Astrocyte (in vitro differentiated cells and primary cell): Measurements from ENCODE around the gene CRYAB.

ENCODE experiments used
- EZH2 ChIP-seq: IDR thresholded peaks from 2 replicates; pipeline ENCODE4 v1.6.1; 2012; ENCODE audit warnings: mild to moderate bottlenecking, low read length, inconsistent platforms; ENCODE audit not compliant: insufficient read depth
- TF ChIP-seq, protein P1 (sequence below): IDR thresholded peaks from 2 replicates; pipeline ENCODE4 v1.5.1; 2011; ENCODE audit warnings: low read depth, mild to moderate bottlenecking, inconsistent platforms, low read length, moderate library complexity; ENCODE audit not compliant: insufficient read depth

DNA sequence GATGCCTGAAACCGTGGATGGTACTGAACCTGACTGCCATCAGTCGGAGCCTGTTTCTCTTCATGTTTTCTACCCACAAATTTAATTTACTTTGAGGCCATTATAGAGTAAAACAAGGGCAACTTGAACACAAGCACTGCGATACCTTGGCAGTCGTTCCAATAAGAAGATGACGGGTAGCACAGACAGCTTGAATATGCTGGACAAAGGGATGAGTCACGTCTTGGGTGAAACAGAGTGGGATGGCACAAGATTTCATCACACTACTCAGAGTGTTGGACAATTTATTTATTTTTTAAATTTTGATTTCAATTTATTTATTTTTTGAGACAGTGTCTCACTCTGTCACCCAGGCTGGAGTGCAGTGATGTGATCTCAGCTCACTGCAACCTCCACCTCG is 31.3 kb upstream of the CRYAB start:
- TF ChIP-seq, protein P1, sequence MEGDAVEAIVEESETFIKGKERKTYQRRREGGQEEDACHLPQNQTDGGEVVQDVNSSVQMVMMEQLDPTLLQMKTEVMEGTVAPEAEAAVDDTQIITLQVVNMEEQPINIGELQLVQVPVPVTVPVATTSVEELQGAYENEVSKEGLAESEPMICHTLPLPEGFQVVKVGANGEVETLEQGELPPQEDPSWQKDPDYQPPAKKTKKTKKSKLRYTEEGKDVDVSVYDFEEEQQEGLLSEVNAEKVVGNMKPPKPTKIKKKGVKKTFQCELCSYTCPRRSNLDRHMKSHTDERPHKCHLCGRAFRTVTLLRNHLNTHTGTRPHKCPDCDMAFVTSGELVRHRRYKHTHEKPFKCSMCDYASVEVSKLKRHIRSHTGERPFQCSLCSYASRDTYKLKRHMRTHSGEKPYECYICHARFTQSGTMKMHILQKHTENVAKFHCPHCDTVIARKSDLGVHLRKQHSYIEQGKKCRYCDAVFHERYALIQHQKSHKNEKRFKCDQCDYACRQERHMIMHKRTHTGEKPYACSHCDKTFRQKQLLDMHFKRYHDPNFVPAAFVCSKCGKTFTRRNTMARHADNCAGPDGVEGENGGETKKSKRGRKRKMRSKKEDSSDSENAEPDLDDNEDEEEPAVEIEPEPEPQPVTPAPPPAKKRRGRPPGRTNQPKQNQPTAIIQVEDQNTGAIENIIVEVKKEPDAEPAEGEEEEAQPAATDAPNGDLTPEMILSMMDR = no peak
- TF ChIP-seq EZH2 = no peak
